Neural progenitor cell (in vitro differentiated cells): ENCODE measurements around the gene ZIC4.

Source experiments
- CTCF ChIP-seq: fragments of 200-600 bp; sonication (generic); IDR thresholded peaks from 2 replicates; pipeline ENCODE4 v1.5.1; 2017; ENCODE audit warnings: antibody characterized with exemption, mild to moderate bottlenecking
- EZH2phosphoT487 ChIP-seq: fragments of 200-600 bp; sonication (generic); IDR thresholded peaks from 2 replicates; pipeline ENCODE4 v1.6.1; 2017; ENCODE audit warnings: antibody characterized with exemption

- TF ChIP-seq CTCF (no peak), EZH2phosphoT487 (peak; percentile 24)
These were observed 50.0 kb downstream of the ZIC4 start for GRCh38 chr3:147356145-147356908.
